Esophagus squamous epithelium (tissue), 4 donors: ENCODE measurements around the gene FAM222A.

ENCODE experiments used
- CTCF ChIP-seq, 6 experiments: fragments of 450-650 bp in 4 of 6; fragments of 200-600 bp in 2 of 6; sonication (generic) in 2 of 6; IDR thresholded peaks; one replicate each; pipeline ENCODE4 v1.5.1; 2016 to 2019; ENCODE audit warnings: antibody characterized with exemption in 6 of 6, mild to moderate bottlenecking in 4 of 6, moderate library complexity in 4 of 6
- POLR2A ChIP-seq, 4 donors: fragments of 450-650 bp; IDR thresholded peaks; one replicate each; pipeline ENCODE4 v1.6.1; 2017; ENCODE audit warnings: antibody characterized with exemption in 4 of 4, mild to moderate bottlenecking in 4 of 4, moderate library complexity in 3 of 4

DNA sequence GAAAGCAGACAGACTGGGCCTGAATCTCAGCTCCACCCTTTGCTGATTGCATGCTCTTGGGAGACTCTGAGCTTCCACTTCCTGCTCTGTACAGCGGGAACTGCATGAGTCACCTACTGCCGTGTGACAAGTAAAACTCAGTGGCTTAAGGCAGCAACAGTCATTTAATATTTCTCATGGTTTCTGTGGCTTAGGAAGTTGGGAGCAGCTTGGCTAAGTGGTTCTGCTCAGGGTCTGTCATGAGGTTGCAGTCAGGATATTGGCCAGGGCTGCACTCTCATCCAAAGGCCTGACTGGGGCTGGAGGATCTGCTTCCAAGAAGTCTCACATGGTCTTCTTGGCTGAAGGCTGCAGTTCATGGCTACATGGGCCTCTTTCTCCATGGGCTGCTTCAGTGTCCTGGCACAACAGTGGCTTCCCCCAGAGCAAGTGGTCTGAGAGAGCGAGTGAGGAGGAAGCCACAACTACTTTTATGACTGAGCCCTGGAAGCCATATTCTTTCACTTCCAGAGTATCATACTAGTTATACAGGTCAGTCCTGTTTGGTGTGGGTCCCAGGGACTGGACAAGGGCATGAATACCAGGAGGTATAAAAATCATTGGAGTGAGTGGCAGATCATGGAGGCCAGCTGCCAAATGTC is 49.7 kb downstream of the FAM222A start:
- TF ChIP-seq CTCF (IDR thresholded peaks at IDR 0.05) (no peak), POLR2A (IDR thresholded peaks at IDR 0.05) (no peak)
